Measurements from ENCODE around the gene DYRK1A. TPM values are rescaled to one million over a fixed set of nuclear protein-coding genes. Genes with fewer than 3 reads are reported as not detected.
"Not testable (repeated sequence)": the region's sequence is repeated elsewhere in the genome, so short reads cannot be mapped to it uniquely, and the experiment has no call there.

The DYRK1A gene
- polyA plus RNA-seq (2013), result 60.4 TPM

DNA sequence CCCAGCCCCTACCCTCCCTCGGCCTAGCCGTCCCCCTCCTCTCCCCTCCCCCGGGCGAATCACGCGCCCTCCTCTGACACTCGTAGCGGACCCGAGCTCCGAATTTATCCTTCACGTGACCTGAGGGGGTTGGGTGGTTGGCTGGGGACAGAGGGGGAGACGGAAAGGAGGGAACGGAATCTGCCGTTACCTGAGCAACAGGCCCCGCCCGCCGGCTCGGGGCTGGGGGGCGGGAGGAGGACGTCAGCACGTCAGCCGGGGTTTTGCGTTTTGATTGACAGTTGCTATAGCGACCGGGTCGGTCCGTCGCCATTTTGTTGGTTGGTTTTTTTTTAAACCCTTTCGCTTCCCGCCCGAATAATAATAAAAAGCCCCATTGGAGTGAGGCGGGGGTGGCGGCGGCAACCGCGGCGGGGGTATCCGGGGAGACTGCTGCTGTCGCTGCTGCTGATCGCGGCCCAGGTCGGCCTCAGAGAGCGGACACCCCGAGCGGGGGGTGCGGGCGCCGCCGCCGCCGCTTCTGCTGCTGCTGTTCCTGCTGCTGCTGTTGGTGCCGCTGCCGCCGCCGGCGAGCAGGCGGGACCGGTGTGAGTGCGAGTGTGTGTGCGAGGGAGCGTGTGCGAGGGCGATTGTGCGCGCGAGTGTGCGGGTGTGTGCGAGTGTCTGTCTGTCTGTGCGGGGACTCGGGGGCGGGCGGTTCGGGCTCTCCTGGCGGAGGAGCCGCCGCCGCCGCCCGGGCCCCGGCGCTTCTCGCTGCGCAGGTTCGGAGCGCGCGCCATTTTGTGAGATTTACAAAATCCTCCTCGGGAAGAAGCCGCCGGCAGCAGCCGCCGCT is at the start of gene DYRK1A:
Gene DYRK1A, plus strand, starts transcription at position 292 of the 835 bp plus-strand sequence. CDS start 53,602 bp downstream, outside the sequence.
- Histone ChIP-seq H3K27me3 (replicated peaks in 2 of 5; ENCODE audit: control insufficient read depth in 4 of 5, insufficient read depth in 5 of 5, low read length in 4 of 5) (no peaks in the 10 kb centered on the region), H3K4me3 (ENCODE audit: control insufficient read depth in 1 of 7, extremely low read depth in 1 of 7, insufficient read depth in 4 of 7, low read depth in 2 of 7, low read length in 6 of 7) (peak within 1 kb of the TSS; percentile 91 to 100 (median 93)), H3K36me3 (ENCODE audit: control insufficient read depth in 4 of 4, insufficient read depth in 4 of 4, low read length in 3 of 4) (peaks cover 0 to 3% (median 0%) of the 10 kb centered on the region in 4 experiments), H3K4me1 (ENCODE audit: control extremely low read depth in 1 of 4, control insufficient read depth in 4 of 4, insufficient read depth in 4 of 4, low read length in 3 of 4) (peaks cover 32 to 55% (median 44%) of the 10 kb centered on the region in 4 experiments), H3K27ac (ENCODE audit: insufficient read depth in 1 of 2, low read depth in 1 of 2, low read length in 2 of 2, poor library complexity in 1 of 2, severe bottlenecking in 2 of 2) (peak within 1 kb of the TSS; percentile 96 to 99), H3K9me3 (ENCODE audit: control extremely low read depth in 1 of 5, control insufficient read depth in 4 of 5, insufficient read depth in 2 of 5, low read depth in 1 of 5, low read length in 4 of 5) (no peaks in the 10 kb centered on the region)
- CTCF ChIA-PET, result interaction anchor here (2.7 kb wide), 1 partner anchor 99 kb away, joined by 14 read pairs; the partner anchor contains the start of gene VPS26C
- DNase-seq, result peak; percentile 99 to 100 (median 100)
- POLR2A ChIA-PET, result interaction anchor here (0.5 to 3.4 kb wide), 7 partner anchors 10 to 137 kb away, joined by 3 to 23 read pairs (median 4); partner anchors contain the start of gene VPS26C
- 0% methylated on average over 65 of the region's 92 CpGs for WGBS (ENCODE audit: insufficient coverage)

DNA sequence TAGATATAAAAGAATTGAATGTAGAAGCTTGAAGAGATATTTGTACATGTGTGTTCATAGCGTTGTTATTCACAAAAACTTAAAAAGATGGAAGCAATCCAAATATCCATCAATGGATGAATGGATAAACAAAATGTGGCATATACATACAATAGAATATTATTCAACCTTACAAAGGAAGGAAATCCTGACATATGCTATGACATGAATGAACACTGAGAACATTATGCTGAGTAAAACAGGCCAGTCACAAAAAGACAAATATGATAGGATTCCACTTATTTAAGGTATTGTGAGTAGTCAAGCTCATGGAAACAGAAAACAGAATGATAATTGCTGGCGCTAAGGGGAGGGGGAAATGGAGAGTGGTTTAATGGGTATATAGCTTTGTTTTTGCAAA is 47.0 kb upstream of the DYRK1A start:
- Histone ChIP-seq H3K4me3 (ENCODE audit: control insufficient read depth in 1 of 7, extremely low read depth in 1 of 7, insufficient read depth in 4 of 7, low read depth in 2 of 7, low read length in 6 of 7) (no peak overlapping the region), H3K36me3 (ENCODE audit: control insufficient read depth in 4 of 4, insufficient read depth in 4 of 4, low read length in 3 of 4) (no peaks in the 10 kb centered on the region), H3K4me1 (ENCODE audit: control extremely low read depth in 1 of 4, control insufficient read depth in 4 of 4, insufficient read depth in 4 of 4, low read length in 3 of 4) (no peaks in the 10 kb centered on the region), H3K27ac (ENCODE audit: insufficient read depth in 1 of 2, low read depth in 1 of 2, low read length in 2 of 2, poor library complexity in 1 of 2, severe bottlenecking in 2 of 2) (no peak overlapping the region), H3K27me3 (replicated peaks in 2 of 5; ENCODE audit: control insufficient read depth in 4 of 5, insufficient read depth in 5 of 5, low read length in 4 of 5) (no peaks in the 10 kb centered on the region), H3K9me3 (ENCODE audit: control extremely low read depth in 1 of 5, control insufficient read depth in 4 of 5, insufficient read depth in 2 of 5, low read depth in 1 of 5, low read length in 4 of 5) (peaks cover 3 to 15% (median 7%) of the 10 kb centered on the region in 5 experiments)
- ChIA-PET POLR2A (interaction anchor here (0.6 kb wide), 2 partner anchors 68 to 124 kb away, joined by 3 read pairs; no protein-coding TSS in a partner anchor), CTCF (no interaction called here)
- WGBS (ENCODE audit: insufficient coverage), result 100% methylated on average over 1 of the region's 2 CpGs
- DNase-seq, result no peak

DNA sequence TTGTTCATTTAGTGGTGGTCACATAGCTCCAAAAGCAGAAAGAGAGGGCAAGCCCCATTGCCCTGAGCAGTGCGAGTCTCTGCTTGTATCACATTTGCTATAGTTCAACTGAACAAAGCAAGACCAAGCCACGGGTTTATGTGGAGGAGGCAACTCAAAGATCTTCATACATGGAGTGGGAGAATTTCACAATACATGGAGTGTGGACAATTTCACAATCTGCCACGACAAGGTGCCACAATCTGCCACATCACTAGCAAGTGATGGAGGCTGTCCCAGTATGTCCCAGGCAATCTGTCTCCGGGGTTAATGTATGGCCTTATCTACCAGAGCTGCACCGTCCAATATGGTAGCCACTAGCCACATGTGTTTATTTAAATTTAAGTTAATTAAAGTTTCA is 44.5 kb upstream of the DYRK1A start:
- no peak overlapping the region for H3K27ac ChIP-seq (ENCODE audit: insufficient read depth in 1 of 2, low read depth in 1 of 2, low read length in 2 of 2, poor library complexity in 1 of 2, severe bottlenecking in 2 of 2)
- peak overlapping the region in 1 of 7 experiments; percentile 4 for H3K4me3 ChIP-seq (ENCODE audit: control insufficient read depth in 1 of 7, extremely low read depth in 1 of 7, insufficient read depth in 4 of 7, low read depth in 2 of 7, low read length in 6 of 7)
- CTCF ChIA-PET, result interaction anchor here (1.1 kb wide), 1 partner anchor 28 kb away, joined by 3 read pairs; no protein-coding TSS in a partner anchor
- 93% methylated on average over 2 of the region's 5 CpGs for WGBS (ENCODE audit: insufficient coverage)
- H3K36me3 ChIP-seq (ENCODE audit: control insufficient read depth in 4 of 4, insufficient read depth in 4 of 4, low read length in 3 of 4), result no peaks in the 10 kb centered on the region
- no peaks in the 10 kb centered on the region for H3K4me1 ChIP-seq (ENCODE audit: control extremely low read depth in 1 of 4, control insufficient read depth in 4 of 4, insufficient read depth in 4 of 4, low read length in 3 of 4)
- DNase-seq, result no peak
- POLR2A ChIA-PET, result no interaction called here
- no peaks in the 10 kb centered on the region for H3K27me3 ChIP-seq (replicated peaks in 2 of 5; ENCODE audit: control insufficient read depth in 4 of 5, insufficient read depth in 5 of 5, low read length in 4 of 5)
- peaks cover under 1 to 12% (median 3%) of the 10 kb centered on the region in 5 experiments for H3K9me3 ChIP-seq (ENCODE audit: control extremely low read depth in 1 of 5, control insufficient read depth in 4 of 5, insufficient read depth in 2 of 5, low read depth in 1 of 5, low read length in 4 of 5)

DNA sequence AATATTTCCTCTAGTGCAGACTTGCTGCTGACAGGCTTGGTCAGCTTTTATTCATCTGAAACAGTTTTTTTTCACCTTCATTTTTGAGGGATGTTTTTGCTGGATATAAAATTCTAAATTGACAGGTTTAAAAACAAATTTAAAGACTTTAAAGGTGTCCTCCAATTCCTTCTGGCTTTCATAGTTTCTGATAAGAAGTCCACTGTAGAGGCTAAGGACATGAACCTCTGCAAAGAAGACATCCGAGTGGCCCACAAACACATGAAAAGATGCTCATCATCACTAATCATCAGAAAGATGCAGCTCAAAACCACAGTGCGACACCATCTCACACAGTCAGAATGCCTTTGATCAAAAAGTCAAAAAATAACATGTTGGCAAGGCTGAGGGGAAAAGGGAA is 42.0 kb upstream of the DYRK1A start:
- WGBS (ENCODE audit: insufficient coverage), result no CpG with 5 or more reads among the region's 2 CpGs
- H3K27ac ChIP-seq (ENCODE audit: insufficient read depth in 1 of 2, low read depth in 1 of 2, low read length in 2 of 2, poor library complexity in 1 of 2, severe bottlenecking in 2 of 2), result no peak overlapping the region
- DNase-seq, result no peak
- no peaks in the 10 kb centered on the region for H3K36me3 ChIP-seq (ENCODE audit: control insufficient read depth in 4 of 4, insufficient read depth in 4 of 4, low read length in 3 of 4)
- CTCF ChIA-PET, result interaction anchor here (0.7 kb wide), 1 partner anchor 15 kb away, joined by 3 read pairs; no protein-coding TSS in a partner anchor
- no peaks in the 10 kb centered on the region for H3K4me1 ChIP-seq (ENCODE audit: control extremely low read depth in 1 of 4, control insufficient read depth in 4 of 4, insufficient read depth in 4 of 4, low read length in 3 of 4)
- H3K4me3 ChIP-seq (ENCODE audit: control insufficient read depth in 1 of 7, extremely low read depth in 1 of 7, insufficient read depth in 4 of 7, low read depth in 2 of 7, low read length in 6 of 7), result no peak overlapping the region
- peaks cover 0 to 7% (median 0%) of the 10 kb centered on the region in 5 experiments for H3K9me3 ChIP-seq (ENCODE audit: control extremely low read depth in 1 of 5, control insufficient read depth in 4 of 5, insufficient read depth in 2 of 5, low read depth in 1 of 5, low read length in 4 of 5)
- H3K27me3 ChIP-seq (replicated peaks in 2 of 5; ENCODE audit: control insufficient read depth in 4 of 5, insufficient read depth in 5 of 5, low read length in 4 of 5), result no peaks in the 10 kb centered on the region
- POLR2A ChIA-PET, result no interaction called here

DNA sequence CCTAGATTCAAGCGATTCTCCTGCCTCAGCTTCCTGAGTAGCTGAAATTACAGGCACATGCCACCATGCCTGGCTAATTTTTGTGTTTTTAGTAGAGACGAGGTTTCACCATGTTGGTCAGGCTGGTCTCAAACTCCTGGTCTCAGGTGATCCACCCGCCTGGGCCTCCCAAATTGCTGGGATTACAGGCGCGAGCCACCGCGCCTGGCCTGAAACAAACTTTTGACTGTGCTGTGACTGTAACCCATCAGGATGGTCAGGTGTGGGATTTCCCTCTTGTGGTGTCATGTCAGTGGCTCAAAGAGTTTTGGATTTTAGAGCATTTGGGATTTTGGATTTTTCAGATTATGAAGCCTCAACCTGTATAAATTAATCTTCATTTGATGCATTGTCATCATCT is 38.4 kb upstream of the DYRK1A start:
- H3K4me1 ChIP-seq (ENCODE audit: control extremely low read depth in 1 of 4, control insufficient read depth in 4 of 4, insufficient read depth in 4 of 4, low read length in 3 of 4); POLR2A ChIA-PET; DNase-seq; H3K4me3 ChIP-seq (ENCODE audit: control insufficient read depth in 1 of 7, extremely low read depth in 1 of 7, insufficient read depth in 4 of 7, low read depth in 2 of 7, low read length in 6 of 7); CTCF ChIA-PET; H3K9me3 ChIP-seq (ENCODE audit: control extremely low read depth in 1 of 5, control insufficient read depth in 4 of 5, insufficient read depth in 2 of 5, low read depth in 1 of 5, low read length in 4 of 5); H3K36me3 ChIP-seq (ENCODE audit: control insufficient read depth in 4 of 4, insufficient read depth in 4 of 4, low read length in 3 of 4); H3K27me3 ChIP-seq (replicated peaks in 2 of 5; ENCODE audit: control insufficient read depth in 4 of 5, insufficient read depth in 5 of 5, low read length in 4 of 5); H3K27ac ChIP-seq (ENCODE audit: insufficient read depth in 1 of 2, low read depth in 1 of 2, low read length in 2 of 2, poor library complexity in 1 of 2, severe bottlenecking in 2 of 2): not testable (repeated sequence)
- 95% methylated on average over 7 of the region's 7 CpGs for WGBS (ENCODE audit: insufficient coverage)

DNA sequence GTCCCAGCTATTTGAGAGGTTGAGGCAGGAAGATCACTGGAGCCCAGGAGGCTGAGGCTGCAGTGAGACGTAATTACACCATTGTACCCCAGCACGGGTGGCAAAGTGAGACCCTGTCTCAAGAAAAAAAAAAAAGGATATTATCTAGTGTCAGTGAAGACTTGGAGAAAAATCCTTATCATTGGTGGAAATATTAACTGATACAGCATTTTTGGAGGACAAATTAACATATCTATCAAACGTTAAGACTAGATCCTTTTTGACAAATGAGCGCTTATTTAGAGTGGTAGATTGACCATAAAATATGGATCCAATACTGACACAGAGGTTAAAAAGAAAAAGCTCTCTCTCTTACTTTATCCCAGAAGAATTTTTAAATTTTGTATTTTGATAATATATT is 35.2 kb upstream of the DYRK1A start:
- WGBS (ENCODE audit: insufficient coverage), result 60% methylated on average over 1 of the region's 4 CpGs
- H3K4me1 ChIP-seq (ENCODE audit: control extremely low read depth in 1 of 4, control insufficient read depth in 4 of 4, insufficient read depth in 4 of 4, low read length in 3 of 4), result no peaks in the 10 kb centered on the region
- H3K27me3 ChIP-seq (replicated peaks in 2 of 5; ENCODE audit: control insufficient read depth in 4 of 5, insufficient read depth in 5 of 5, low read length in 4 of 5), result no peaks in the 10 kb centered on the region
- no peaks in the 10 kb centered on the region for H3K36me3 ChIP-seq (ENCODE audit: control insufficient read depth in 4 of 4, insufficient read depth in 4 of 4, low read length in 3 of 4)
- DNase-seq, result no peak
- POLR2A ChIA-PET, result interaction anchor here (0.7 kb wide), 1 partner anchor 1351 kb away, joined by 5 read pairs; no protein-coding TSS in a partner anchor
- H3K9me3 ChIP-seq (ENCODE audit: control extremely low read depth in 1 of 5, control insufficient read depth in 4 of 5, insufficient read depth in 2 of 5, low read depth in 1 of 5, low read length in 4 of 5), result no peaks in the 10 kb centered on the region
- H3K4me3 ChIP-seq (ENCODE audit: control insufficient read depth in 1 of 7, extremely low read depth in 1 of 7, insufficient read depth in 4 of 7, low read depth in 2 of 7, low read length in 6 of 7), result no peak overlapping the region
- no peak overlapping the region for H3K27ac ChIP-seq (ENCODE audit: insufficient read depth in 1 of 2, low read depth in 1 of 2, low read length in 2 of 2, poor library complexity in 1 of 2, severe bottlenecking in 2 of 2)
- CTCF ChIA-PET, result no interaction called here

DNA sequence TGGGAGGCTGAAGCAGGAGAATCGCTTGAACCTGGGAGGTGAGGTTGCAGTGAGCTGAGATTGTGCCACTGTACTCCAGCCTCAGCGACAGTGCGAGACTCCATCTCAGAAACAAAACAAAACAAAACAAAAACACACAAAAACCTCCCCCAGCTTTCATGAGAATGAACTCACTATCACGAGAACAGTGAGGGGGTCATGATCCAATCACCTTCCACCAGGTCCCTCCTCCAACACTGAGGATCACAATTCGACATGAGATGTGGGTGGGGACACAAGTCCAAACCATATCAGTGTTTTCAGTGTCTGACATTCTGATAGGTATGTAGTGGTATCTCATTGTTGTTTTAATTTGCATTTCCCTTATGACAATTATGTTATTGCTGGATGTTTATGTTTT is 31.5 kb upstream of the DYRK1A start:
- Histone ChIP-seq H3K27me3 (replicated peaks in 2 of 5; ENCODE audit: control insufficient read depth in 4 of 5, insufficient read depth in 5 of 5, low read length in 4 of 5) (no peaks in the 10 kb centered on the region), H3K27ac (ENCODE audit: insufficient read depth in 1 of 2, low read depth in 1 of 2, low read length in 2 of 2, poor library complexity in 1 of 2, severe bottlenecking in 2 of 2) (no peak overlapping the region), H3K36me3 (ENCODE audit: control insufficient read depth in 4 of 4, insufficient read depth in 4 of 4, low read length in 3 of 4) (no peaks in the 10 kb centered on the region), H3K4me3 (ENCODE audit: control insufficient read depth in 1 of 7, extremely low read depth in 1 of 7, insufficient read depth in 4 of 7, low read depth in 2 of 7, low read length in 6 of 7) (no peak overlapping the region), H3K4me1 (ENCODE audit: control extremely low read depth in 1 of 4, control insufficient read depth in 4 of 4, insufficient read depth in 4 of 4, low read length in 3 of 4) (peaks cover 0 to 12% (median 5%) of the 10 kb centered on the region in 4 experiments), H3K9me3 (ENCODE audit: control extremely low read depth in 1 of 5, control insufficient read depth in 4 of 5, insufficient read depth in 2 of 5, low read depth in 1 of 5, low read length in 4 of 5) (no peaks in the 10 kb centered on the region)
- ChIA-PET POLR2A (no interaction called here), CTCF (no interaction called here)
- no peak for DNase-seq
- 100% methylated on average over 1 of the region's 5 CpGs for WGBS (ENCODE audit: insufficient coverage)
